RWPE1 (cell line): ENCODE results near the gene PHKB.

Experiments used
- CTCF ChIA-PET: fragments of 350-600 bp; sonication (Branson Sonifier 250); formaldehyde crosslinking; extraction: SDS; loops from one replicate; lab custom pipeline; 2021; lab: Yijun Ruan, JAX
- POLR2A ChIA-PET: fragments of 400-600 bp; formaldehyde crosslinking; extraction: SDS; loops from one replicate; lab custom pipeline; 2020; ENCODE audit warnings: antibody characterized with exemption; ENCODE audit not compliant: low non-redundant PET; lab: Yijun Ruan, JAX
- DNase-seq: peaks from one replicate; pipeline ENCODE4 v3.0.0; 2012; ENCODE audit warnings: low spot score
- H3K27ac ChIP-seq: fragments of 450-650 bp; 2 replicates; pipeline ENCODE4 v1.5.1; 2017
- TF ChIP-seq, protein P1 (sequence below): fragments of 450-650 bp; conservative IDR thresholded peaks from 2 replicates; pipeline ENCODE4 v1.5.1; 2017; ENCODE audit warnings: low read depth, mild to moderate bottlenecking

PHKB gene

DNA sequence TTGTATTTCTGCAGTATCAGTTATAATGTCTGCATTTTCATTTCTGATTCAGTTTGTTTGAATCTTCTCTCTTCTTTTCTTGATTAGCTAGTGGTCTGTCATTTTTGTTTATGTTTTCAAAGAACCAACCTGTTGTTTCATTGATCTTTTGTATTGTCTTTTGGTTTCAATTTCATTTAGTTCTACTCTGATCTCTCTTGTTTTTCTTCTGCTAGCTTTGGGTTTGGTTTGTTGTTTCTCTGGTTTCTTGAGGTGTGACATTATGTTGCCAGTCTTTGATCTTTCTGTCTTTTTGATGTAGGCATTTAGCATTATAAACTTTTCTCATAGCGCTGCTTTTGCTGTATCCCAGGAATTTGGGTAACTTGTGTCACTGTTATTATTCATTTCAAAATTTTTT lies 107.2 kb downstream of the PHKB start:
- CTCF ChIA-PET: no interaction called here
- no peak for DNase-seq
- POLR2A ChIA-PET: no interaction called here
- TF ChIP-seq, protein P1, sequence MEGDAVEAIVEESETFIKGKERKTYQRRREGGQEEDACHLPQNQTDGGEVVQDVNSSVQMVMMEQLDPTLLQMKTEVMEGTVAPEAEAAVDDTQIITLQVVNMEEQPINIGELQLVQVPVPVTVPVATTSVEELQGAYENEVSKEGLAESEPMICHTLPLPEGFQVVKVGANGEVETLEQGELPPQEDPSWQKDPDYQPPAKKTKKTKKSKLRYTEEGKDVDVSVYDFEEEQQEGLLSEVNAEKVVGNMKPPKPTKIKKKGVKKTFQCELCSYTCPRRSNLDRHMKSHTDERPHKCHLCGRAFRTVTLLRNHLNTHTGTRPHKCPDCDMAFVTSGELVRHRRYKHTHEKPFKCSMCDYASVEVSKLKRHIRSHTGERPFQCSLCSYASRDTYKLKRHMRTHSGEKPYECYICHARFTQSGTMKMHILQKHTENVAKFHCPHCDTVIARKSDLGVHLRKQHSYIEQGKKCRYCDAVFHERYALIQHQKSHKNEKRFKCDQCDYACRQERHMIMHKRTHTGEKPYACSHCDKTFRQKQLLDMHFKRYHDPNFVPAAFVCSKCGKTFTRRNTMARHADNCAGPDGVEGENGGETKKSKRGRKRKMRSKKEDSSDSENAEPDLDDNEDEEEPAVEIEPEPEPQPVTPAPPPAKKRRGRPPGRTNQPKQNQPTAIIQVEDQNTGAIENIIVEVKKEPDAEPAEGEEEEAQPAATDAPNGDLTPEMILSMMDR: no peak
- H3K27ac ChIP-seq: no peak overlapping the region

DNA sequence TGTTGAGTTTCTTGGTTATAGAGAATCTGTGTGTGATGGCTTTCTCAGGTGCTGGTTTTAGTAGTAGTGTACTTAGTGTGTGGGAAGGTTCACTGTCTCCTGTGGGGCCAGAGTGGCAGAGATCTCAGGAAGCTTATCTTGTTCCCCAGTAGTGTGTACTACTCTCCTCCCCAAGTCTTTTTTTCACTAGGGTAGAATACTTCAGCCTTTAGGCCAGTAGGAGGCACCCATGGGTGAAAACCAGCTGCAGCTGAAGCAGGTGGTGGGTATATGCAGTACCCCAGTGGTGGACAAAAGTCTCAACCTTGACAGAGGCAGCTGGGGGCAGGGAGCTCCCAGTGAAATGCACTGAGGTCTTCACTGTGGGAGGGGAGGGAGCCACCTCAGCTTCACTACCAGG lies 109.9 kb downstream of the PHKB start:
- ChIA-PET CTCF (interaction anchor here (0.7 kb wide), 1 partner anchor 65 kb away, joined by 3 read pairs; no protein-coding TSS in a partner anchor), POLR2A (no interaction called here)
- TF ChIP-seq, protein P1: no peak
- no peak overlapping the region for H3K27ac ChIP-seq
- DNase-seq: no peak

DNA sequence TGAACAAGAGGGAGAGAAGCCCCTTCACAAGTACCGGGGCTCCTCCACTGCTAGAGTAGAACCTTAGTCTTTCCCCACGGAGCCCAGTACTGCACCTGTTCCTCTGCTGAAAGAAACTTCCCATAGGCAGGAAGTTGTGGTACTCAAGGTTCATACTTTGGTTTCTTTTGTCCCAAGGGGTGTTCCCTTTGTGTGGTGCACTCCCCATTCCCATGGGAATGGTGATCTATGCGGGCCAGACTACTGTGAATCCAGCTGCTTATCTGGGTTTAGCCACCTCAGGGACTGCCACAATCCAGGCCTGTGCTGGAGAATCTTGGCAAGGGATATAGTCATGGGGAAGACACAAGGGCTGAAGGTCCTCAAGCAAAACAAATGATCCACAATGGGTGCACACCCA lies 110.6 kb downstream of the PHKB start:
- CTCF ChIA-PET: interaction anchor here (0.7 kb wide), 2 partner anchors 17 to 64 kb away, joined by 3 read pairs; no protein-coding TSS in a partner anchor
- no peak overlapping the region for H3K27ac ChIP-seq
- TF ChIP-seq, protein P1: no peak
- no peak for DNase-seq
- POLR2A ChIA-PET: no interaction called here

DNA sequence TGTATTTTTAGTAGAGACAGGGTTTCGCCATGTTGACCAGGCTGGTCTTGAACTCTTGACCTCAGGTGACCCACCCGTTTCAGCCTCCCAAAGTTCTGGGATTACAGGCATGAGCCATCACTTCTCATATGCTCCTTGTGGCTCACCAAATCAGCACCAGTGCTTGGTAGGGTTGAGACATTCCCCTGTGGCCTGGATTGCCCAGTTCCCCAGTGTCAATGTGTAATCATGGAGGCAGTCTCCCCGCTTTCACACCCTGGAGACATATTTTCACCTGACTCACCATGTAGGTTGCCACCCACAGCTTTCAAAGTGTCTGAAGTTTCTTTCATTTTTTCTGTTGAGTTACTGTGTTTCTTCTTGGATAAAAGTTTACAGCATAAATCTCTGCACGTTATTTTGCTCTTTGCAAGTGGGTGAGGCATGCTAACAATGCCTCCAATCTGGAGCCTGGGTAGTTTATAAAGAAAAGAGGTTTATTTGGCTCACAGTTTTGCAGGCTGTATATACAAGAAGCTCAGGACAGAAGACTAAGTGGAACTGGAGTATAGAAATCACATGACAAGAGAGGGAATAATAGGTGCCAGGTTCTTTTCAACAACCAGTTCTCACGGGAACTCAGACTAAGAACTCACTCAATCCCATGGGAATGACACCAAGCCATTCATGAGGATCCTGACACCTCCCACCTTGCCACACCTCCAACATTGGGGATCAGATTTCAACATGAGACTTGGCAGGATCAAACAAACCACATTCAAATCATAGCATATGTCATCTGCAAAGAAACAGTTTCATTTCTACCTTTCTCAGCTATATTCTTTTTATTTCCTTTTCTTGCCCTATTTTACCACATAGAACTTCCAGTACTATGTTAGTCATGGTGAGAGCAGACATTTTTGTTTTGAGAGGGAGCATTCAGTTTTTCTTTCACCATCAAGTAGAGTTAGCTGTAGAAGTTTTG lies 113.2 kb downstream of the PHKB start:
- ChIA-PET CTCF (interaction anchor here (0.7 kb wide), 1 partner anchor 9 kb away, joined by 4 read pairs; no protein-coding TSS in a partner anchor), POLR2A (no interaction called here)
- H3K27ac ChIP-seq: peak overlapping the region; percentile 54
- DNase-seq: peak; percentile 68
- TF ChIP-seq, protein P1: no peak

DNA sequence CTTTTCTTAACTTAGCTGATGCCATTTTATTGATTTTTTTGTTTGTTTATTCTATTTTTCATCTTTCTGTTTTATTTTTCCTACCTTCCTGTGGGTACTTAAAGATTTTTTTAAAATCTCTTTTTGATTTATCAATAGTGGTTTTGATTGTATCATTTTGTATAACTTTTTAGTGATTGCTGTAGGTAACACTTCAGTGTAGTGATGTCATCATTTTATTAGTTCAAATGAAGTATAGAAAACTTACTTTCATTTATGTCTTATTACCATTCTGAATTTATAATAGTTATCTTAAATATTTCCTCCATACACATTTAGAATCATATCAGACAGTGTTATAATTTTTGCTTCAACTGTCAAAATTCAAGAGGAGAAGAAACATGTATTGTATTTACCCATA lies 115.9 kb downstream of the PHKB start:
- TF ChIP-seq, protein P1: no peak
- POLR2A ChIA-PET: no interaction called here
- CTCF ChIA-PET: interaction anchor here (0.7 kb wide), 1 partner anchor 521 kb away, joined by 3 read pairs; no protein-coding TSS in a partner anchor

DNA sequence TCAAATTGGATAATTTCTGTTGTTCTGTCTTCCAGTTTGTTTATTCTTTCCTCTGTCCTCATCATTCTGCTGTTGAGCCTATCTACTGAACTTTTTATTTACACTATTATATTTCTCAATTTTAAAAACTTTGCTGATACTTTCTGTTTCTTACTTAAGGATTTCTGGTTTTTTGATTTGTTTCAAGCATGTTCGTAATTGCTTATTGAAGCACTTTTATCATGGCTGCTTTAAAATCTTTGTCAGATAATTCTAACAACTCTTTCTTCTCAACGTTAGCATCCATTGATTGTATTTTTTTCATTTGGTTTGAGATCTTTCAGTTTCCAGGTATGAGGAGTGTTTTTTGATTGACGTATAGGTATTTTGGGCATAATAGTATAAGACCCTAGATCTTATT lies 116.9 kb downstream of the PHKB start:
- ChIA-PET POLR2A (no interaction called here), CTCF (no interaction called here)
- H3K27ac ChIP-seq: no peak overlapping the region
- no peak for DNase-seq
- TF ChIP-seq, protein P1: no peak

More for the DNA sequence above, 115.9 kb downstream of the PHKB start:
- H3K27ac ChIP-seq: no peak overlapping the region
- DNase-seq: no peak
